Ishikawa (cell line): ENCODE measurements around the gene DHX8.

Experiments
- CEBPB ChIP-seq: IDR thresholded peaks from 2 replicates; pipeline ENCODE4 v1.6.1; 2012
- CREB1 ChIP-seq: IDR thresholded peaks from 2 replicates; pipeline ENCODE4 v1.6.1; 2012; ENCODE audit warnings: low read depth
- EGR1 ChIP-seq: IDR thresholded peaks from 2 replicates; pipeline ENCODE4 v1.6.1; 2012
- EP300 ChIP-seq: IDR thresholded peaks from 2 replicates; pipeline ENCODE4 v1.6.1; 2012; ENCODE audit warnings: borderline replicate concordance
- FOXM1 ChIP-seq: IDR thresholded peaks from 2 replicates; pipeline ENCODE4 v1.6.1; 2012; ENCODE audit warnings: low read depth, borderline replicate concordance
- NFIC ChIP-seq: IDR thresholded peaks from 2 replicates; pipeline ENCODE4 v1.6.1; 2012
- RAD21 ChIP-seq: IDR thresholded peaks from 2 replicates; pipeline ENCODE4 v1.6.1; 2012; ENCODE audit warnings: low read depth
- TAF1 ChIP-seq: IDR thresholded peaks from 2 replicates; pipeline ENCODE4 v1.6.1; 2012; ENCODE audit warnings: low read depth, mild to moderate bottlenecking
- TCF12 ChIP-seq: IDR thresholded peaks from 2 replicates; pipeline ENCODE4 v1.6.1; 2012; ENCODE audit warnings: low read depth
- TEAD4 ChIP-seq: IDR thresholded peaks from 2 replicates; pipeline ENCODE4 v1.6.1; 2012
- YY1 ChIP-seq: IDR thresholded peaks from 2 replicates; pipeline ENCODE4 v1.6.1; 2012; ENCODE audit warnings: low read depth
- ZBTB7A ChIP-seq: IDR thresholded peaks from 2 replicates; pipeline ENCODE4 v1.6.1; 2012; ENCODE audit warnings: low read depth
- TF ChIP-seq, protein P1 (sequence below): IDR thresholded peaks from 2 replicates; pipeline ENCODE4 v1.6.1; 2012
- TF ChIP-seq, protein P2 (sequence below): IDR thresholded peaks from 2 replicates; pipeline ENCODE4 v1.6.1; 2012
- TF ChIP-seq, protein P3 (sequence below): IDR thresholded peaks from 2 replicates; pipeline ENCODE4 v1.6.1; 2012; ENCODE audit warnings: low read depth, mild to moderate bottlenecking

The DHX8 gene

DNA sequence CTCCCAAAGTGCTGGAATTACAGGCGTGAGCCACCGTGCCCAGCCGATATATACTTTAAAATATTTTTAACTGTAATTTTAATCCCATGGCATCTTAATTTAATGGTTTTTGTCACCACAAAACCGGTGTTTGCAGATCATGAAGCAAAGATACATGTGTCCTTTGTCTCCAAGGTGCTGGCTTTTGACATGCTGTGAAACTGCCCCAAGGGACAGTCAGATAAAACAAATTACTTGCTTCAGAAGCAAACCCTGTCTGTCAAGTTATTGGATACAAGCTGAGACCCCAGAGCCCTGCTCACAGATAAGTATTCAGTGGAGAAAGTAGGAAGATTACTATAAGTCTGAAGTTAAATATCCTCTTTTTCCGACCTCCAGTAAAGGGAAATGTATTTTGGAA is 45.1 kb upstream of the DHX8 start:
- TF ChIP-seq RAD21 = no peak
- no peak for TF ChIP-seq CEBPB

DNA sequence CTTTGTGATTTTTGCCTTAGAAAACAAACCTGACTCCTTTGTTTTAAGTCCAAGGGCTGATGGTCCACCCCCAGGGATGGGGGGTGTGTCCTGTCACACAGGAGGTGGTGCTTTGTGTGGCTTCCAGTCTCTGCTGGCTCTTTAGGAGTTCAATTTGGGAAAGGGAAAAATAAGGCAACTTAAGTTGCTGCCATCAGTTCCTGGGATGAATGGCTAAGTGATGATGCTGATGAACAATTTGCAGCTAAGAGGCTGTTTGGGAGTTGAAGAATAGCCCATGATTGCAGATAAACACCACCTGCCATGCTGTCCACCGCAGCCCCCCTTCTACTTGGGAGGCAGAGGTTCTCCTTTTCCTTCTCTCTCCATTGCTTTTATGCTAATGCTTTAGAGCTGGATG is 44.7 kb upstream of the DHX8 start:
- TF ChIP-seq TAF1 = no peak
- TF ChIP-seq CREB1 = no peak
- TF ChIP-seq, protein P1, sequence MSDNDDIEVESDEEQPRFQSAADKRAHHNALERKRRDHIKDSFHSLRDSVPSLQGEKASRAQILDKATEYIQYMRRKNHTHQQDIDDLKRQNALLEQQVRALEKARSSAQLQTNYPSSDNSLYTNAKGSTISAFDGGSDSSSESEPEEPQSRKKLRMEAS = no peak
- TF ChIP-seq, protein P2, sequence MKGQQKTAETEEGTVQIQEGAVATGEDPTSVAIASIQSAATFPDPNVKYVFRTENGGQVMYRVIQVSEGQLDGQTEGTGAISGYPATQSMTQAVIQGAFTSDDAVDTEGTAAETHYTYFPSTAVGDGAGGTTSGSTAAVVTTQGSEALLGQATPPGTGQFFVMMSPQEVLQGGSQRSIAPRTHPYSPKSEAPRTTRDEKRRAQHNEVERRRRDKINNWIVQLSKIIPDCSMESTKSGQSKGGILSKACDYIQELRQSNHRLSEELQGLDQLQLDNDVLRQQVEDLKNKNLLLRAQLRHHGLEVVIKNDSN = no peak
- no peak for TF ChIP-seq RAD21
- TF ChIP-seq NFIC = no peak
- TF ChIP-seq, protein P3, sequence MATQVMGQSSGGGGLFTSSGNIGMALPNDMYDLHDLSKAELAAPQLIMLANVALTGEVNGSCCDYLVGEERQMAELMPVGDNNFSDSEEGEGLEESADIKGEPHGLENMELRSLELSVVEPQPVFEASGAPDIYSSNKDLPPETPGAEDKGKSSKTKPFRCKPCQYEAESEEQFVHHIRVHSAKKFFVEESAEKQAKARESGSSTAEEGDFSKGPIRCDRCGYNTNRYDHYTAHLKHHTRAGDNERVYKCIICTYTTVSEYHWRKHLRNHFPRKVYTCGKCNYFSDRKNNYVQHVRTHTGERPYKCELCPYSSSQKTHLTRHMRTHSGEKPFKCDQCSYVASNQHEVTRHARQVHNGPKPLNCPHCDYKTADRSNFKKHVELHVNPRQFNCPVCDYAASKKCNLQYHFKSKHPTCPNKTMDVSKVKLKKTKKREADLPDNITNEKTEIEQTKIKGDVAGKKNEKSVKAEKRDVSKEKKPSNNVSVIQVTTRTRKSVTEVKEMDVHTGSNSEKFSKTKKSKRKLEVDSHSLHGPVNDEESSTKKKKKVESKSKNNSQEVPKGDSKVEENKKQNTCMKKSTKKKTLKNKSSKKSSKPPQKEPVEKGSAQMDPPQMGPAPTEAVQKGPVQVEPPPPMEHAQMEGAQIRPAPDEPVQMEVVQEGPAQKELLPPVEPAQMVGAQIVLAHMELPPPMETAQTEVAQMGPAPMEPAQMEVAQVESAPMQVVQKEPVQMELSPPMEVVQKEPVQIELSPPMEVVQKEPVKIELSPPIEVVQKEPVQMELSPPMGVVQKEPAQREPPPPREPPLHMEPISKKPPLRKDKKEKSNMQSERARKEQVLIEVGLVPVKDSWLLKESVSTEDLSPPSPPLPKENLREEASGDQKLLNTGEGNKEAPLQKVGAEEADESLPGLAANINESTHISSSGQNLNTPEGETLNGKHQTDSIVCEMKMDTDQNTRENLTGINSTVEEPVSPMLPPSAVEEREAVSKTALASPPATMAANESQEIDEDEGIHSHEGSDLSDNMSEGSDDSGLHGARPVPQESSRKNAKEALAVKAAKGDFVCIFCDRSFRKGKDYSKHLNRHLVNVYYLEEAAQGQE = no peak

DNA sequence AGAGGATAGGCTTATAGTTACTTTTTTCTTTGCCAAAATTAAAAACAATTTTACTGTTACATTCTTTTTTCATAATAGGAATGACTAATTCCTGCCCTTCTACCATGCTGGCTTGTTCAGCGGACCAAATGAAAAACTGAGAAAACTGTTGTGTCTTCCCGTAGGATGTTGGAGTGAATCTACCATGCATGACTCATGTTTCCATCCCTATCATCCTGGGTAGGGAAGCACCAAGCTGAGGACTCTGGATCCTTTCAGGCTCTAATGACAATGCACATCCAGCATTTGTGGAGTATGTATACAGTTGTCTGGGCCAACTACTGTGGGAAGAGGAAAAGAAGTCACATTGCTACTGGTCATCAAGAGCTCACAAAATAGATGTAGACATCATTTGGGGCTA is 41.1 kb upstream of the DHX8 start:
- TF ChIP-seq, protein P1 = no peak
- TF ChIP-seq TCF12 (no peak), EGR1 (no peak), RAD21 (no peak), EP300 (no peak), TEAD4 (no peak), ZBTB7A (no peak), YY1 (no peak), FOXM1 (no peak), NFIC (no peak), CEBPB (no peak), CREB1 (no peak), TAF1 (no peak)
- TF ChIP-seq, protein P3 = no peak
- TF ChIP-seq, protein P2 = no peak

DNA sequence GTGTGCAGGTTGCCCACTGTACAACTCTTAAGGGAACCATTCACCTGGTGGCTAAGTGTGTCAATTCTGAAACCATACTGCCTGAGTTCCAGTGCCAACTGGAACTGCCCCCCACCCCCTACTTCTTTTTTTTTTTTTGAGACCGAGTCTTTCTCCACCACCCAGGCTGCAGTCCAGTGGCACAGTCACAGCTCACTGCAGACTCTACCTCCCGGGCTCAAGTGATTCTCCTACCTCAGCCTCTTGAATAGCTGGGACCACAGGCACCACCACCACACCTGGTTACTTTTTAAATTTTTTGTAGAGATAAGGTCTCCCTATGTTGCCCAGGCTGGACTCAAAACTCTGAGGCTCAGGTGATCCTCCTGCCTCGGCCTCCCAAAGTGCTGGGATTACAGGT is 40.4 kb upstream of the DHX8 start:
- no peak for TF ChIP-seq CREB1
- no peak for TF ChIP-seq TEAD4
- TF ChIP-seq ZBTB7A = no peak
- TF ChIP-seq TAF1 = no peak
- TF ChIP-seq FOXM1 = no peak
- no peak for TF ChIP-seq EGR1
- TF ChIP-seq TCF12 = no peak
- no peak for TF ChIP-seq CEBPB
- TF ChIP-seq, protein P1 = no peak
- TF ChIP-seq RAD21 = no peak
- no peak for TF ChIP-seq NFIC
- TF ChIP-seq, protein P3 = no peak
- no peak for TF ChIP-seq EP300

DNA sequence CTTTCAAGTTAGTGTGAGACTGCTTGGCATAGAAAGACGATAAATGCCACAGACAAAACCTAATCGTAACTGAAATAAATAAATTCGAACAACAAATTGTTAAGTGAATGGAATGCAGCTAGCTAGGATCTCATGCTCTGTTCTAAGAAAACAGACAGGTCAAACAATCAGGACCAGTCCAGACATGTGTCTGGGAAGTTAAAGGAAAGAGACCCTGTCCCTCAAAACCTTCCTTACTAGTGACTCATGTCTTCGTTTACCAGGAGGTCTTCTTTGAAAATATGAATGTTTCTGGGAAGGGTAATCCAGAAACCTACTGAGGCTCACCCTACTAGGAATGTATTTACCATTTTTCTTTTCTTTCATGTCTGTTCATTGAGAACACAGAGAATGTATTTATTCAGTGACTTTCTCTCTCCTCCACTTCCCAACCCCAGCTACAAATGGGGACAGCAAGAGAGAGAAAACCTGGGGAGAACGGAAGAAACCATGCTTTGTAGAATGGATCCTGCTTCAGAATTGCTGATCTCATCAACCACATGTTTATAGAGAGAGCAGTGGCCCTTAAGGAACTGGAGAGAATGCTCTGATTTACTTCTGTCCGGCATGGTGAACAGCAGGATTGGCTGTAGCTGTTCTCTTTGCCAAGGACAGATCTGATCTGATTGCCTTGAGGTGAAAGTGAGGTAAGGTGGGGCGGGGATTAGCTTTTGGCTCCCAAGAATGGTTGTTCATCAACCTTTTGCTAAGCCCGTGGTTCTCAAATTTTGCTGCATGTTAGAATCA is 39.4 kb upstream of the DHX8 start:
- no peak for TF ChIP-seq CREB1
- TF ChIP-seq TEAD4 = no peak
- no peak for TF ChIP-seq RAD21
- TF ChIP-seq ZBTB7A = no peak
- no peak for TF ChIP-seq EGR1
- TF ChIP-seq FOXM1 = no peak
- no peak for TF ChIP-seq TCF12
- TF ChIP-seq TAF1 = no peak
- TF ChIP-seq, protein P1 = no peak
- TF ChIP-seq, protein P2 = no peak
- TF ChIP-seq NFIC = no peak
- TF ChIP-seq CEBPB = no peak
- no peak for TF ChIP-seq EP300
- TF ChIP-seq, protein P3 = no peak
- no peak for TF ChIP-seq YY1
